OCI-LY7 (cell line): Measurements from ENCODE around the gene ACOXL.

Experiments
- EZH2phosphoT487 ChIP-seq: fragments of 200-600 bp; sonication (generic); IDR thresholded peaks from 2 replicates; pipeline ENCODE4 v1.6.1; 2018; ENCODE audit warnings: low read depth, borderline replicate concordance, mild to moderate bottlenecking, mixed run types, antibody characterized with exemption, low read length, moderate library complexity, mixed read lengths
- TF ChIP-seq, protein P1 (sequence below): fragments of 200-600 bp; sonication (generic); conservative IDR thresholded peaks from 2 replicates; pipeline ENCODE4 v1.5.1; 2014; ENCODE audit warnings: mild to moderate bottlenecking, antibody characterized with exemption, low read length, moderate library complexity, mixed read lengths

DNA sequence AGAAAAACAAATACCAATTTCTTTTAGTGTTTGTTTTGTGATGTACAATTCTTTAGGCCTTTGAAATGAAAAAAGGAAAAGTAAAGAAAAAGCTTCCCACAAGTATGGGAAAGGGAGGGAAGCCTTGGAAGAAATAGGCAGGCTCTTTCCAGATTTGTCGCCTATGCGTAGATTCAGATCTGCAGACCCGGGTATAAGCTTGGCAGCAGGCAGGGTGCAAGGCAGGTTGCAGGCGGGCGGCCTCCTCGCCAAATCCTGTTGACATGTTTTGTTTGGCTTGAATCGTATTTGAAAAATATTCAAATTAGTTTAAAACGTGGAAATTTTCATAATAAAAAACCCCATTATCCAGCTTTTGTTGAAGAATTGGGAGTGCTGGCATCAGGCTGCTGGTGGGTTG, 104.3 kb downstream of the ACOXL start:
- TF ChIP-seq, protein P1, sequence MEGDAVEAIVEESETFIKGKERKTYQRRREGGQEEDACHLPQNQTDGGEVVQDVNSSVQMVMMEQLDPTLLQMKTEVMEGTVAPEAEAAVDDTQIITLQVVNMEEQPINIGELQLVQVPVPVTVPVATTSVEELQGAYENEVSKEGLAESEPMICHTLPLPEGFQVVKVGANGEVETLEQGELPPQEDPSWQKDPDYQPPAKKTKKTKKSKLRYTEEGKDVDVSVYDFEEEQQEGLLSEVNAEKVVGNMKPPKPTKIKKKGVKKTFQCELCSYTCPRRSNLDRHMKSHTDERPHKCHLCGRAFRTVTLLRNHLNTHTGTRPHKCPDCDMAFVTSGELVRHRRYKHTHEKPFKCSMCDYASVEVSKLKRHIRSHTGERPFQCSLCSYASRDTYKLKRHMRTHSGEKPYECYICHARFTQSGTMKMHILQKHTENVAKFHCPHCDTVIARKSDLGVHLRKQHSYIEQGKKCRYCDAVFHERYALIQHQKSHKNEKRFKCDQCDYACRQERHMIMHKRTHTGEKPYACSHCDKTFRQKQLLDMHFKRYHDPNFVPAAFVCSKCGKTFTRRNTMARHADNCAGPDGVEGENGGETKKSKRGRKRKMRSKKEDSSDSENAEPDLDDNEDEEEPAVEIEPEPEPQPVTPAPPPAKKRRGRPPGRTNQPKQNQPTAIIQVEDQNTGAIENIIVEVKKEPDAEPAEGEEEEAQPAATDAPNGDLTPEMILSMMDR: no peak
- TF ChIP-seq EZH2phosphoT487: no peak
